Endothelial cell (in vitro differentiated cells): ENCODE results near the gene UGT1A8. TPM values are rescaled to one million over a fixed set of nuclear protein-coding genes. Genes with fewer than 3 reads are reported as not detected.

ENCODE experiments used
- DNase-seq: peaks from one replicate; pipeline ENCODE4 v3.0.0; 2021; ENCODE audit warnings: low spot score
- H3K27ac Mint-ChIP-seq: one replicate; pipeline ENCODE4 v1.8.0; 2021; ENCODE audit warnings: mixed read lengths, inconsistent platforms; ENCODE audit not compliant: unreplicated experiment
- H3K27me3 Mint-ChIP-seq: one replicate; pipeline ENCODE4 v1.8.0; 2021; ENCODE audit warnings: mild to moderate bottlenecking, moderate library complexity, mixed read lengths, inconsistent platforms; ENCODE audit not compliant: unreplicated experiment
- H3K36me3 Mint-ChIP-seq: one replicate; pipeline ENCODE4 v1.8.0; 2021; ENCODE audit warnings: mild to moderate bottlenecking, low read depth, mixed read lengths, inconsistent platforms; ENCODE audit not compliant: unreplicated experiment
- H3K4me1 Mint-ChIP-seq: one replicate; pipeline ENCODE4 v1.8.0; 2021; ENCODE audit warnings: mild to moderate bottlenecking, mixed read lengths, inconsistent platforms; ENCODE audit not compliant: unreplicated experiment
- H3K4me3 Mint-ChIP-seq: one replicate; pipeline ENCODE4 v1.8.0; 2021; ENCODE audit warnings: mild to moderate bottlenecking, mixed read lengths, inconsistent platforms; ENCODE audit not compliant: unreplicated experiment
- H3K9me3 Mint-ChIP-seq: one replicate; pipeline ENCODE4 v1.8.0; 2021; ENCODE audit warnings: mixed read lengths, inconsistent platforms; ENCODE audit not compliant: unreplicated experiment
- CTCF ChIP-seq: fragments of 200-600 bp; sonication (generic); IDR thresholded peaks from one replicate; pipeline ENCODE4 v1.5.0; 2021; ENCODE audit warnings: antibody characterized with exemption; ENCODE audit not compliant: unreplicated experiment
- total RNA-seq: library from RNA; stranded (reverse); fragmentation: NEBNext Ultra II Directional; extraction: Animal tissue kit (Norgen Biotek cat#: 25700); gene quantifications from one replicate; pipeline ENCODE4 v1.2.1, GENCODE V29; 2021; ENCODE audit not compliant: unreplicated experiment

The UGT1A8 gene
- total RNA-seq, 1 donor from 2014 or later: not detected

GRCh38 chr2:233798335-233799086, 181.1 kb downstream of the UGT1A8 start:
- Mint-ChIP-seq H3K27ac (peak overlapping the region; percentile 44), H3K4me1 (no peaks in the 10 kb centered on the region), H3K9me3 (no peaks in the 10 kb centered on the region), H3K36me3 (no peaks in the 10 kb centered on the region), H3K27me3 (peaks cover 14% of the 10 kb centered on the region), H3K4me3 (no peak overlapping the region)
- no peak for TF ChIP-seq CTCF
- DNase-seq: no peak

GRCh38 chr2:233799087-233799665, 181.7 kb downstream of the UGT1A8 start:
- no peak overlapping the region for H3K27ac Mint-ChIP-seq
- H3K36me3 Mint-ChIP-seq: no peaks in the 10 kb centered on the region
- H3K4me3 Mint-ChIP-seq: no peak overlapping the region
- no peaks in the 10 kb centered on the region for H3K4me1 Mint-ChIP-seq
- no peak for DNase-seq
- no peaks in the 10 kb centered on the region for H3K9me3 Mint-ChIP-seq
- H3K27me3 Mint-ChIP-seq: peaks cover 14% of the 10 kb centered on the region
- no peak for TF ChIP-seq CTCF

- Mint-ChIP-seq H3K9me3 (no peaks in the 10 kb centered on the region), H3K27ac (no peak overlapping the region), H3K36me3 (no peaks in the 10 kb centered on the region), H3K4me3 (no peak overlapping the region), H3K27me3 (peaks cover 12% of the 10 kb centered on the region), H3K4me1 (no peaks in the 10 kb centered on the region)
- TF ChIP-seq CTCF: no peak
- DNase-seq: no peak
These were observed 182.3 kb downstream of the UGT1A8 start for GRCh38 chr2:233799716-233800115.

- Mint-ChIP-seq H3K27me3 (peaks cover 11% of the 10 kb centered on the region), H3K4me1 (no peaks in the 10 kb centered on the region), H3K9me3 (no peaks in the 10 kb centered on the region), H3K36me3 (no peaks in the 10 kb centered on the region), H3K4me3 (no peak overlapping the region), H3K27ac (no peak overlapping the region)
- no peak for DNase-seq
- no peak for TF ChIP-seq CTCF
These were observed 182.8 kb downstream of the UGT1A8 start for GRCh38 chr2:233800208-233800607.
